Measurements from ENCODE around the gene RANBP9. TPM values are rescaled to one million over a fixed set of nuclear protein-coding genes. Genes with fewer than 3 reads are reported as not detected.

RANBP9 gene
- total and polyA plus RNA-seq, 2 donors (not counting 3 experiments of a cell fraction or from before 2014, with no cell fraction given), result 15.1 to 40.2 TPM

DNA sequence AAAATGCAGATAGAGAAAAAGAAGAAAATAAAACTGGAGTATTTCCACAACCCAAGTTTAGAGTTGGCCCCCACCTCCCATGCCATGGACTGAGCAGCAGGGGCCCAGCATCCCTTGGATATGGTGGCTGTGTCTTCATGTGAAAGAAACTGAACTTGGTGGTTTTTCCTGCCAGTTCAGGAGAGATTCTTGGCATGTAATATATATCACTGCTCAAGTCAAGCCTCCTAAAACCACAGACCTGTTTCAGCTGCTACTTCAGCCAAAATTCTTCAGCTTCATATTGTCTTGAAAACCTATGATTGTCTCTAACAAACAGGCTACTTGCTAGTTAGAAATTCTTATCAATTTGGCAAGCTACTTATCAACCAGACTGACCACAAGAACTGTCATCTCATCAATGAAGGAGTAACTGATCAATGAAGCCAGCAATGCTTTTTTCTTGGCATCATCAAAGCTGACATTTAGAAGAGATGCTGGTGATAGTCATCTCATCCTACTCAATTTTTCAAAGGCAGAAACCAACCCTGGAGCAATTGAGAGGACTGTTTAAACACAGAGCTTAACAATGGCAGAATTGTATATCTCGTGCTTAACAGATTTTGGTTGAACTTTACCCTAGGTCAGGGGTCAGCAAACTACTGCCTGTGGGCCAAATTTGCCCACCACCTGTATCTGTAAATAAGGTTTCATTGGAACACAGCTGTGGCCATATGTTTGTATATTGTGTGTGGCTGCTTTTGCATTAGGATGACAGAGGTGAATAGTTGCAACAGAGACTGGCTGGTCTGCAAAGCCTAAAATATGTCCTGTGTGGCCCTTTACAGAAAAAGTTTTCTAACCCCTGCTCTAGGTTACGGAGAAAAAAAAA, 106.9 kb downstream of the RANBP9 start:
- TF ChIP-seq JUN (IDR thresholded peaks at IDR 0.05; ENCODE audit: borderline replicate concordance, insufficient read depth, insufficient read length, low read depth), result no peak
- no peak for TF ChIP-seq POLR2AphosphoS5 (IDR thresholded peaks at IDR 0.05; ENCODE audit: insufficient read depth, low read depth, low read length)
- TF ChIP-seq FOS (IDR thresholded peaks at IDR 0.05; ENCODE audit: borderline replicate concordance, insufficient read depth, low read length), result no peak
- TF ChIP-seq, protein P1, sequence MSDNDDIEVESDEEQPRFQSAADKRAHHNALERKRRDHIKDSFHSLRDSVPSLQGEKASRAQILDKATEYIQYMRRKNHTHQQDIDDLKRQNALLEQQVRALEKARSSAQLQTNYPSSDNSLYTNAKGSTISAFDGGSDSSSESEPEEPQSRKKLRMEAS (IDR thresholded peaks at IDR 0.05; ENCODE audit: insufficient read depth, insufficient read length), result no peak
- no peak for TF ChIP-seq POLR2A (IDR thresholded peaks at IDR 0.05; ENCODE audit: low read depth, low read length)
- ChIA-PET POLR2A (no interaction called here), CTCF (interaction anchor here (0.9 to 1.3 kb wide), 5 partner anchors 11 to 67 kb away, joined by 3 to 4 read pairs (median 3); partner anchors contain the start of genes NOL7 and SIRT5)
- no peaks in the 10 kb centered on the region for H3K79me2 ChIP-seq (ENCODE audit: control insufficient read depth, insufficient read depth, low read length)
- H3K4me2 ChIP-seq (ENCODE audit: insufficient read depth, low read length), result no peak overlapping the region
- no peaks in the 10 kb centered on the region for H3K9me3 ChIP-seq (replicated peaks; ENCODE audit: control insufficient read depth, insufficient read depth, low read length)
- DNase-seq (ENCODE audit: low read depth, low spot score) (no peak), FAIRE-seq (no peak)
- peaks cover 0 to 4% of the 10 kb centered on the region in 2 experiments for H3K36me3 ChIP-seq (ENCODE audit: control insufficient read depth in 2 of 2, extremely low read depth in 1 of 2, insufficient read depth in 2 of 2, low read length in 2 of 2)
- H3K27me3 ChIP-seq (ENCODE audit: control insufficient read depth in 2 of 2, insufficient read depth in 2 of 2, low read length in 2 of 2), result no peaks in the 10 kb centered on the region
- H3K9me1 ChIP-seq (replicated peaks; ENCODE audit: control insufficient read depth, extremely low read depth, insufficient read depth, low read length), result no peaks in the 10 kb centered on the region
- intact Hi-C loops (cut with micrococcal nuclease) (no loop called here), dilution Hi-C loops (cut with MboI; ENCODE audit: extremely low pct_ligation_motif_present, low sequenced_read_pairs) (no loop called here)
- no peaks in the 10 kb centered on the region for H4K20me1 ChIP-seq (replicated peaks; ENCODE audit: control insufficient read depth, extremely low read depth, insufficient read depth, low read length)
- H3K9ac ChIP-seq (replicated peaks; ENCODE audit: extremely low read depth, insufficient read depth, low read length), result no peak overlapping the region
- H3K27ac ChIP-seq (ENCODE audit: insufficient read depth, low read depth, low read length), result no peak overlapping the region
- no peak overlapping the region for H3K4me3 ChIP-seq (replicated peaks in 1 of 3; ENCODE audit: insufficient read depth in 1 of 3, low read depth in 1 of 3, low read length in 3 of 3)
- BruUV-seq (replicated peaks), result no TSS peak
- H2AFZ ChIP-seq (ENCODE audit: low read depth, low read length), result no peak overlapping the region
- no peaks in the 10 kb centered on the region for H3K4me1 ChIP-seq (ENCODE audit: control insufficient read depth, extremely low read depth, insufficient read depth, low read length)

DNA sequence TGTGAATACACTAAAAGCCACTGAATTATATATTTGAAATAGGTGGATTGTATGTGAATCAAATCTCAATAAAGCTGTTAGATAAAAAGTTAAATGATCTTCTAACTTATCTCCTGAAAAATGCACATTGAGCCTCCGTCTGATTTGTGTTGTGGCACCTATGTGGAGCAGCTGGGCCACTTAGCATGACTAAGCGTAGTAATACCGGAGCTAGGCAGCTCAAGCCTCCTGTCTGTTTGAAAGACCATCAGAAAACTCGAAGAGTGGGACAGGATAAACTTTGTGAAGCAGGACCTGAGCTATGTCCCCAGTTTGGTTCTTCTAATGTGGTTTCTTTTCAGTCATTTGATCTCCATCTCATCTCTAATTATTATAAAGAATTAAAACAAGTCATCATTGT, 107.5 kb downstream of the RANBP9 start:
- no peaks in the 10 kb centered on the region for H4K20me1 ChIP-seq (replicated peaks; ENCODE audit: control insufficient read depth, extremely low read depth, insufficient read depth, low read length)
- ChIA-PET CTCF (interaction anchor here (1.1 to 1.3 kb wide), 3 partner anchors 29 to 67 kb away, joined by 3 to 4 read pairs (median 3); partner anchors contain the start of gene SIRT5), POLR2A (no interaction called here)
- H3K36me3 ChIP-seq (ENCODE audit: control insufficient read depth in 2 of 2, extremely low read depth in 1 of 2, insufficient read depth in 2 of 2, low read length in 2 of 2), result peaks cover 0 to 4% of the 10 kb centered on the region in 2 experiments
- DNase-seq (ENCODE audit: low read depth, low spot score), result no peak
- BruUV-seq (replicated peaks), result no TSS peak
- H3K9ac ChIP-seq (replicated peaks; ENCODE audit: extremely low read depth, insufficient read depth, low read length), result no peak overlapping the region
- intact Hi-C loops (cut with micrococcal nuclease) (no loop called here), dilution Hi-C loops (cut with MboI; ENCODE audit: extremely low pct_ligation_motif_present, low sequenced_read_pairs) (no loop called here)
- no peaks in the 10 kb centered on the region for H3K4me1 ChIP-seq (ENCODE audit: control insufficient read depth, extremely low read depth, insufficient read depth, low read length)
- no peak for FAIRE-seq
- no peaks in the 10 kb centered on the region for H3K79me2 ChIP-seq (ENCODE audit: control insufficient read depth, insufficient read depth, low read length)
- H3K9me3 ChIP-seq (replicated peaks; ENCODE audit: control insufficient read depth, insufficient read depth, low read length), result no peaks in the 10 kb centered on the region
- no peak overlapping the region for H3K27ac ChIP-seq (ENCODE audit: insufficient read depth, low read depth, low read length)
- H3K9me1 ChIP-seq (replicated peaks; ENCODE audit: control insufficient read depth, extremely low read depth, insufficient read depth, low read length), result no peaks in the 10 kb centered on the region
- H3K4me3 ChIP-seq (replicated peaks in 1 of 3; ENCODE audit: insufficient read depth in 1 of 3, low read depth in 1 of 3, low read length in 3 of 3), result no peak overlapping the region
- H3K4me2 ChIP-seq (ENCODE audit: insufficient read depth, low read length), result no peak overlapping the region
- no peaks in the 10 kb centered on the region for H3K27me3 ChIP-seq (ENCODE audit: control insufficient read depth in 2 of 2, insufficient read depth in 2 of 2, low read length in 2 of 2)
- TF ChIP-seq POLR2AphosphoS5 (IDR thresholded peaks at IDR 0.05; ENCODE audit: insufficient read depth, low read depth, low read length), result no peak
- no peak for TF ChIP-seq POLR2A (IDR thresholded peaks at IDR 0.05; ENCODE audit: low read depth, low read length)
- TF ChIP-seq, protein P2, sequence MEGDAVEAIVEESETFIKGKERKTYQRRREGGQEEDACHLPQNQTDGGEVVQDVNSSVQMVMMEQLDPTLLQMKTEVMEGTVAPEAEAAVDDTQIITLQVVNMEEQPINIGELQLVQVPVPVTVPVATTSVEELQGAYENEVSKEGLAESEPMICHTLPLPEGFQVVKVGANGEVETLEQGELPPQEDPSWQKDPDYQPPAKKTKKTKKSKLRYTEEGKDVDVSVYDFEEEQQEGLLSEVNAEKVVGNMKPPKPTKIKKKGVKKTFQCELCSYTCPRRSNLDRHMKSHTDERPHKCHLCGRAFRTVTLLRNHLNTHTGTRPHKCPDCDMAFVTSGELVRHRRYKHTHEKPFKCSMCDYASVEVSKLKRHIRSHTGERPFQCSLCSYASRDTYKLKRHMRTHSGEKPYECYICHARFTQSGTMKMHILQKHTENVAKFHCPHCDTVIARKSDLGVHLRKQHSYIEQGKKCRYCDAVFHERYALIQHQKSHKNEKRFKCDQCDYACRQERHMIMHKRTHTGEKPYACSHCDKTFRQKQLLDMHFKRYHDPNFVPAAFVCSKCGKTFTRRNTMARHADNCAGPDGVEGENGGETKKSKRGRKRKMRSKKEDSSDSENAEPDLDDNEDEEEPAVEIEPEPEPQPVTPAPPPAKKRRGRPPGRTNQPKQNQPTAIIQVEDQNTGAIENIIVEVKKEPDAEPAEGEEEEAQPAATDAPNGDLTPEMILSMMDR (IDR thresholded peaks at IDR 0.05; ENCODE audit: extremely low read depth in 1 of 2, insufficient read depth in 1 of 2, low read depth in 1 of 2, low read length in 2 of 2), result no peak
- no peak for TF ChIP-seq JUN (IDR thresholded peaks at IDR 0.05; ENCODE audit: borderline replicate concordance, insufficient read depth, insufficient read length, low read depth)
- TF ChIP-seq, protein P1 (IDR thresholded peaks at IDR 0.05; ENCODE audit: insufficient read depth, insufficient read length), result no peak
- TF ChIP-seq EZH2 (IDR thresholded peaks at IDR 0.05; ENCODE audit: borderline replicate concordance, low read depth, low read length, severe bottlenecking), result no peak
- no peak for TF ChIP-seq FOS (IDR thresholded peaks at IDR 0.05; ENCODE audit: borderline replicate concordance, insufficient read depth, low read length)
- no peak for TF ChIP-seq GATA2 (IDR thresholded peaks at IDR 0.05; ENCODE audit: insufficient read depth, insufficient read length, low read depth, low read length)
- TF ChIP-seq MYC (IDR thresholded peaks at IDR 0.05; ENCODE audit: low read depth, low read length), result no peak
- no peak overlapping the region for H2AFZ ChIP-seq (ENCODE audit: low read depth, low read length)

Data from endothelial cell of umbilical vein (primary cell).